GM12878 (cell line): ENCODE measurements around the gene DPH1. TPM values are rescaled to one million over a fixed set of nuclear protein-coding genes. Genes with fewer than 3 reads are reported as not detected.

Experiments used
- ATF7 ChIP-seq: fragments of 450-650 bp; IDR thresholded peaks from 2 replicates; pipeline ENCODE4 v1.6.1; 2016; ENCODE audit warnings: low read depth, mild to moderate bottlenecking
- ETV6 ChIP-seq, 2 experiments: fragments of 450-650 bp in 1 of 2; IDR thresholded peaks in 1 of 2; conservative IDR thresholded peaks in 1 of 2; 2 replicates each; pipeline ENCODE4 v1.6.1; 2014; ENCODE audit warnings: antibody characterized with exemption in 1 of 2, borderline replicate concordance in 1 of 2, low read depth in 1 of 2, mild to moderate bottlenecking in 1 of 2, moderate library complexity in 1 of 2
- FOS ChIP-seq: IDR thresholded peaks from 3 replicates; pipeline ENCODE4 v1.6.1; 2011; ENCODE audit warnings: borderline replicate concordance; ENCODE audit not compliant: insufficient read length; ENCODE audit errors: extremely low read depth
- IKZF2 ChIP-seq, 2 experiments: fragments of 450-650 bp; IDR thresholded peaks; 2 replicates each; pipeline ENCODE4 v1.6.1; 2017; ENCODE audit warnings: mild to moderate bottlenecking in 2 of 2, moderate library complexity in 2 of 2
- PML ChIP-seq: IDR thresholded peaks from 2 replicates; pipeline ENCODE4 v1.6.1; 2012; ENCODE audit warnings: low read length, inconsistent platforms
- PRDM15 ChIP-seq: fragments of 450-650 bp; formaldehyde crosslinking; IDR thresholded peaks from 2 replicates; pipeline ENCODE4 v1.4.0; 2020; ENCODE audit warnings: mild to moderate bottlenecking, moderate library complexity
- REST ChIP-seq: IDR thresholded peaks from 2 replicates; pipeline ENCODE4 v1.6.1; 2012; ENCODE audit warnings: mild to moderate bottlenecking, low read depth, low read length
- SMAD1 ChIP-seq: fragments of 450-650 bp; IDR thresholded peaks from 2 replicates; pipeline ENCODE4 v1.6.1; 2018; ENCODE audit warnings: mild to moderate bottlenecking, low read depth; ENCODE audit not compliant: partially characterized antibody
- SUZ12 ChIP-seq: fragments of 200-600 bp; sonication (generic); IDR thresholded peaks from one replicate; pipeline ENCODE4 v1.6.1; 2018; ENCODE audit warnings: antibody characterized with exemption, mild to moderate bottlenecking; ENCODE audit not compliant: unreplicated experiment
- polyA plus RNA-seq, 11 experiments: library from polyadenylated mRNA; depleted of rRNA in 4 of 11; unstranded in 6 of 11; stranded (reverse) in 5 of 11; fragments of >200 nt; fragmentation: Nextera tagmentation in 4 of 11; fragmentation: Illumina TruSeq in 1 of 11; extraction: Ambion mirVana in 4 of 11; extraction: Trizol in 1 of 11; gene quantifications; 1 replicate in 1 of 11; 2 replicates in 10 of 11; pipeline versions ENCODE4 v1.2.1 to v1.2.3, GENCODE V29; 2011 to 2016; ENCODE audit warnings: inconsistent platforms in 2 of 11, missing spikeins in 2 of 11, low read depth in 1 of 11
- total RNA-seq, 4 experiments: library from RNA; depleted of rRNA in 3 of 4; stranded (reverse); fragments of >200 nt in 3 of 4; fragmentation: Illumina TruSeq in 1 of 4; extraction: Trizol in 1 of 4; gene quantifications; 2 replicates each; pipeline versions ENCODE4 v1.2.1 to v1.2.3, GENCODE V29; 2013 to 2021

Gene DPH1
- total and polyA plus RNA-seq, 10 of the 15 experiments (the other 5 are each of a cell fraction or from before 2014, with no cell fraction given): 0.29 to 33.6 (median 20.2) TPM

GRCh38 chr17:2054262-2054511, 24.2 kb downstream of the DPH1 start (continued):
- TF ChIP-seq REST (peak; percentile 66; the same call in 1 of the 2 replicates), ATF7 (0 out of 2 replicates have a peak, but pooled peaks have one; percentile 40), ETV6 (conservative IDR thresholded peaks at IDR 0.05 in 1 of 2, IDR thresholded peaks at IDR 0.05 in 1 of 2; ENCODE audit: borderline replicate concordance in 1 of 2, low read depth in 1 of 2) (0 out of 4 replicates have a peak, but pooled peaks of 1 of the 2 experiments have one; percentile 20), IKZF2 (IDR thresholded peaks at IDR 0.05) (peak in 1 of 2 experiments; percentile 56; a peak in 1 of 4 replicates), PML (no peak), PRDM15 (CRISPR knock-in tag) (no peak), SUZ12 (no peak), FOS (no peak), SMAD1 (no peak)
